Mesothelial cell of epicardium (in vitro differentiated cells): ENCODE results near the gene SERPINA3. TPM values are rescaled to one million over a fixed set of nuclear protein-coding genes. Genes with fewer than 3 reads are reported as not detected.

Experiments
- DNase-seq, 2 experiments: peaks; one replicate each; pipeline ENCODE4 v3.0.0; 2021; ENCODE audit warnings: low spot score in 2 of 2; ENCODE audit not compliant: unreplicated experiment in 2 of 2
- H3K27ac Mint-ChIP-seq: 2 replicates; pipeline ENCODE4 v1.8.0; 2021; ENCODE audit warnings: mixed read lengths
- H3K27me3 Mint-ChIP-seq: 2 replicates; pipeline ENCODE4 v1.8.0; 2021; ENCODE audit warnings: low read depth, mixed read lengths
- H3K36me3 Mint-ChIP-seq: 2 replicates; pipeline ENCODE4 v1.8.0; 2021; ENCODE audit warnings: mixed read lengths
- H3K4me1 Mint-ChIP-seq: 2 replicates; pipeline ENCODE4 v1.8.0; 2021; ENCODE audit warnings: mixed read lengths
- H3K4me3 Mint-ChIP-seq: 2 replicates; pipeline ENCODE4 v1.8.0; 2021; ENCODE audit warnings: mild to moderate bottlenecking, moderate library complexity, mixed read lengths
- H3K9me3 Mint-ChIP-seq: 2 replicates; pipeline ENCODE4 v1.8.0; 2021; ENCODE audit warnings: mixed read lengths
- total RNA-seq: library from RNA; stranded (reverse); gene quantifications from 3 replicates; pipeline ENCODE4 v1.2.1, GENCODE V29; 2021
- TF ChIP-seq, protein P1 (sequence below): fragments of 200-600 bp; sonication (generic); IDR thresholded peaks from one replicate; pipeline ENCODE4 v1.5.0; 2021; ENCODE audit warnings: antibody characterized with exemption; ENCODE audit not compliant: unreplicated experiment

SERPINA3 gene
- total RNA-seq, 1 donor from 2014 or later, result 0.29 TPM

DNA sequence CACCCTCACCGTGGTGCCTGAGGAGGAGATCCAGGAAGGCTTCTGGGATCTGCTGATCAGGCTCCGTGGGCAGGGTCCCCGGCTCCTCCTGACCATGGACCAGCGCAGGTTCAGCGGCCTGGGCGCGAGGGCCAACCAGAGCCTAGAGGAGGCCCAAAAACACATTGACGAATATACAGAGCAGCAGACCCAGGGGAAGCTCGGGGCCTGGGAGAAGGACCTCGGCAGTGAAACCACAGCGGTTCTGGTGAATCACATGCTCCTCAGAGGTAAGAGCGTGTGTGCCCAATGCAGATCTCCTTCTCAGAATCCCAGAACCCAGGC lies 29.4 kb downstream of the SERPINA3 start:
- no peak for DNase-seq
- TF ChIP-seq, protein P1, sequence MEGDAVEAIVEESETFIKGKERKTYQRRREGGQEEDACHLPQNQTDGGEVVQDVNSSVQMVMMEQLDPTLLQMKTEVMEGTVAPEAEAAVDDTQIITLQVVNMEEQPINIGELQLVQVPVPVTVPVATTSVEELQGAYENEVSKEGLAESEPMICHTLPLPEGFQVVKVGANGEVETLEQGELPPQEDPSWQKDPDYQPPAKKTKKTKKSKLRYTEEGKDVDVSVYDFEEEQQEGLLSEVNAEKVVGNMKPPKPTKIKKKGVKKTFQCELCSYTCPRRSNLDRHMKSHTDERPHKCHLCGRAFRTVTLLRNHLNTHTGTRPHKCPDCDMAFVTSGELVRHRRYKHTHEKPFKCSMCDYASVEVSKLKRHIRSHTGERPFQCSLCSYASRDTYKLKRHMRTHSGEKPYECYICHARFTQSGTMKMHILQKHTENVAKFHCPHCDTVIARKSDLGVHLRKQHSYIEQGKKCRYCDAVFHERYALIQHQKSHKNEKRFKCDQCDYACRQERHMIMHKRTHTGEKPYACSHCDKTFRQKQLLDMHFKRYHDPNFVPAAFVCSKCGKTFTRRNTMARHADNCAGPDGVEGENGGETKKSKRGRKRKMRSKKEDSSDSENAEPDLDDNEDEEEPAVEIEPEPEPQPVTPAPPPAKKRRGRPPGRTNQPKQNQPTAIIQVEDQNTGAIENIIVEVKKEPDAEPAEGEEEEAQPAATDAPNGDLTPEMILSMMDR, result no peak
- Mint-ChIP-seq H3K4me1 (no peaks in the 10 kb centered on the region), H3K4me3 (no peak overlapping the region), H3K27me3 (peaks cover 20% of the 10 kb centered on the region), H3K36me3 (no peaks in the 10 kb centered on the region), H3K9me3 (no peaks in the 10 kb centered on the region), H3K27ac (no peak overlapping the region)

DNA sequence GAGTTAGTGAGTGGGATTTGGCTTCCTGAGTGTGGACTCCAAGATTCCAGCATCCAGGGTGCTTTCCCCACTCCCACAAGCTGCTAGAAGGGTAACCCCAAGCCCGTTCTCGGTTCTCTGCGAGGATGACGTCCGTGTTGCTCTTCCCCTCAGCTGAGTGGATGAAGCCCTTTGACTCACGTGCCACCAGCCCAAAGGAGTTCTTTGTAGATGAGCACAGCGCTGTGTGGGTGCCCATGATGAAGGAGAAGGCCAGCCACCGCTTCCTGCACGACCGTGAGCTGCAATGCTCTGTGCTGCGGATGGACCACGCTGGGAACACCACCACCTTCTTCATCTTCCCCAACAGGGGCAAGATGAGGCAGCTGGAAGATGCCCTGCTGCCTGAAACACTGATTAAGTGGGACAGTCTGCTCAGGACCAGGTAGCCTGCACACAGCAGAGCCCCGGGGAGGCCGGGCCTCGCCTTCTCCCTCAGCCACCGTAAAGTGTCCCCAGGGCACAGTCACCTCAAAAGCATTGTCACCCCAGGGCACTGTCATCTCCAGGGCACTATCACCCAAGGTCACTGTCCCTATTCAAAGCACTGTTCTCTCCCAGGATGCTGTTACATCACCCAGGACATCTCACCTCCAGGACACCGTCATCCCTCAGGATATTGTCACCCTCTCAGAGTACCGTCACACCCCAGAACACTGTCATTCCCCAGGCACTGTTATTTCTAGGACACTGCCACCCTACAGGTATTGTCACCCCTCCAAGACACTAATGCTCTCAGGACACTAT lies 31.3 kb downstream of the SERPINA3 start:
- TF ChIP-seq, protein P1, result no peak
- H3K9me3 Mint-ChIP-seq, result no peaks in the 10 kb centered on the region
- H3K27me3 Mint-ChIP-seq, result peaks cover 20% of the 10 kb centered on the region
- H3K4me1 Mint-ChIP-seq, result no peaks in the 10 kb centered on the region
- H3K36me3 Mint-ChIP-seq, result no peaks in the 10 kb centered on the region
- no peak for DNase-seq
- no peak overlapping the region for H3K4me3 Mint-ChIP-seq
- H3K27ac Mint-ChIP-seq, result no peak overlapping the region

GRCh38 chr14:94644102-94644535 lies 31.9 kb downstream of the SERPINA3 start:
- no peak for DNase-seq
- TF ChIP-seq, protein P1, result no peak
- Mint-ChIP-seq H3K9me3 (peaks cover 4% of the 10 kb centered on the region), H3K36me3 (no peaks in the 10 kb centered on the region), H3K27ac (no peak overlapping the region), H3K4me3 (no peak overlapping the region), H3K27me3 (peaks cover 17% of the 10 kb centered on the region), H3K4me1 (no peaks in the 10 kb centered on the region)

DNA sequence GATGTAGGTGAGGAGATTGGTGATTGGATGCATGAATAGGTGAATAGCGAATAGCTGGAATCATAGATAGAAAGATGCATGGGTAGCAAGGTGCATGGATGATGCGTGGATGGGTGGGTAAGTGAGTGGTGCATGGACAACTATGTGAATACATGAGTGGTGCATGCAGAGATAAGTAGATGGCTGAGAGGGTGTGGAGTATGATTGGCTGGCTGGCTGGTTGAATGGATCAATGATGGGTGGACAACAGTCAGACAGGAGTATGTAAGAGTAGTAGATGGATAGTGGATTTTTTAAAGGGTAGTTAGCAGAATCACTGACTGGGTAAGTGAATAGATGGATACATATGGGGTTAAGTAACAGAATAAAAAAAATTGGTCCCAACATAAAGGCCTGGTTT lies 33.9 kb downstream of the SERPINA3 start:
- Mint-ChIP-seq H3K27me3 (peaks cover 17% of the 10 kb centered on the region), H3K27ac (no peak overlapping the region), H3K36me3 (no peaks in the 10 kb centered on the region), H3K4me3 (no peak overlapping the region), H3K4me1 (no peaks in the 10 kb centered on the region), H3K9me3 (peaks cover 4% of the 10 kb centered on the region)
- TF ChIP-seq, protein P1, result no peak
- no peak for DNase-seq

DNA sequence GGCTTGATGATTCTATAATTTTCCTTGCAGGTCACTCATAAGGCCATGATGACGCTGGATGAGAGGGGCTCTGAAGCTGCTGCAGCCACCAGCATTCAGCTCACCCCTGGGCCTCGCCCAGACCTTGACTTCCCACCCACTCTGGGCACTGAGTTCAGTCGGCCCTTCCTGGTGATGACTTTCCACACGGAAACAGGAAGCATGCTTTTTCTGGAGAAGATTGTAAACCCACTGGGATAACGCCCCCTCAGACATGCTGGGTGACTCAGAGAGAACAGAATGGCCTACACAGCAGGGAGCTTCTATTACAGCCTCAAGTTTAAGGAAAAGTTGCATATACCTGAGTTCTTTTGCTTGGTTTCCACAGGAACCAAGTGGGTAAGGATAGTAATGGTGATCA lies 34.3 kb downstream of the SERPINA3 start:
- Mint-ChIP-seq H3K27me3 (peaks cover 17% of the 10 kb centered on the region), H3K4me1 (no peaks in the 10 kb centered on the region), H3K4me3 (no peak overlapping the region), H3K27ac (no peak overlapping the region), H3K36me3 (no peaks in the 10 kb centered on the region), H3K9me3 (peaks cover 4% of the 10 kb centered on the region)
- TF ChIP-seq, protein P1, result no peak
- DNase-seq, result no peak
